HepG2 (cell line): ENCODE data around the gene PCSK2. TPM values are rescaled to one million over a fixed set of nuclear protein-coding genes. Genes with fewer than 3 reads are reported as not detected.

Source experiments
- ATAC-seq: fragments of 200-7000 bp; cut with Tn5 transposase; 3 replicates; pipeline ENCODE4 v1.9.1; 2020; ENCODE audit warnings: mild to moderate bottlenecking, moderate library complexity
- BruUV-seq: library from RNA; stranded (reverse); fragments of 400-500 nt; replicated peaks from 2 replicates; lab custom pipeline; 2021; lab: Mats Ljungman, UMichigan
- CTCF ChIA-PET: fragments of 300-600 bp; formaldehyde crosslinking; extraction: SDS; loops from one replicate; lab custom pipeline; 2021; ENCODE audit warnings: low total read pairs, inconsistent platforms, low intra/inter-chr PET ratio; lab: Yijun Ruan, JAX
- POLR2A ChIA-PET: fragments of 350-600 bp; sonication (Branson Sonifier 250); formaldehyde crosslinking; loops from one replicate; lab custom pipeline; 2020; ENCODE audit warnings: antibody characterized with exemption, inconsistent platforms; lab: Yijun Ruan, JAX
- DNase-seq: peaks from one replicate; pipeline ENCODE4 v3.0.0-alpha.2; 2015; ENCODE audit warnings: low spot score
- FAIRE-seq: peaks from 3 replicates; lab custom pipeline; 2011; peaks lifted over from hg19 to GRCh38; lab: Jason Lieb, UNC
- H2AFZ ChIP-seq: one replicate; pipeline ENCODE4 v1.6.1; 2011; ENCODE audit warnings: low read length, inconsistent platforms
- H3K27ac ChIP-seq: fragments of 300-600 bp; 3 replicates; pipeline ENCODE4 v1.8.0; 2011; ENCODE audit warnings: mixed run types, mild to moderate bottlenecking, mixed read lengths, low read length, inconsistent platforms; ENCODE audit not compliant: insufficient read depth; ENCODE audit errors: extremely low read length
- H3K27me3 ChIP-seq, 2 experiments: fragments of 200-600 bp in 1 of 2; 2 replicates in 1 of 2; 3 replicates in 1 of 2; pipeline versions ENCODE4 v1.6.0 to v1.8.0; 2011; ENCODE audit warnings: low read length in 2 of 2, mild to moderate bottlenecking in 2 of 2, moderate library complexity in 2 of 2, inconsistent platforms in 1 of 2; ENCODE audit not compliant: insufficient read depth in 2 of 2, control insufficient read depth in 1 of 2
- H3K36me3 ChIP-seq, 2 experiments: fragments of 200-600 bp in 1 of 2; replicated peaks in 1 of 2; 2 replicates in 1 of 2; 3 replicates in 1 of 2; pipeline versions ENCODE4 v1.5.1 to v1.8.0; 2011; ENCODE audit warnings: low read length in 2 of 2, inconsistent platforms in 1 of 2; ENCODE audit not compliant: insufficient read depth in 2 of 2, control insufficient read depth in 1 of 2
- H3K4me1 ChIP-seq: 2 replicates; pipeline ENCODE4 v1.5.1; 2012; ENCODE audit warnings: low read length, inconsistent platforms; ENCODE audit not compliant: insufficient read depth
- H3K4me2 ChIP-seq: 2 replicates; pipeline ENCODE4 v1.6.0; 2011; ENCODE audit warnings: low read depth, low read length, inconsistent platforms
- H3K4me3 ChIP-seq, 3 experiments: fragments of 200-600 bp in 1 of 3; sonication (generic), shearing (Covaris generic) in 1 of 3; replicated peaks in 1 of 3; 2 replicates each; pipeline ENCODE4 v1.5.1; 2011 to 2016; ENCODE audit warnings: low read length in 3 of 3, inconsistent platforms in 2 of 3, low read depth in 2 of 3, mild to moderate bottlenecking in 2 of 3, control low read depth in 1 of 3, mixed read lengths in 1 of 3; ENCODE audit not compliant: insufficient read depth in 1 of 3
- H3K79me2 ChIP-seq: one replicate; pipeline ENCODE4 v1.6.1; 2011; ENCODE audit warnings: low read length, inconsistent platforms; ENCODE audit not compliant: insufficient read depth
- H3K9ac ChIP-seq: 2 replicates; pipeline ENCODE4 v1.6.0; 2011; ENCODE audit warnings: mild to moderate bottlenecking, low read depth, low read length, inconsistent platforms; ENCODE audit not compliant: insufficient read depth
- H3K9me3 ChIP-seq: 2 replicates; pipeline ENCODE4 v1.5.1; 2012; ENCODE audit warnings: mild to moderate bottlenecking, low read length
- H4K20me1 ChIP-seq: 2 replicates; pipeline ENCODE4 v1.6.0; 2011; ENCODE audit warnings: inconsistent platforms, mild to moderate bottlenecking, low read length, moderate library complexity; ENCODE audit not compliant: insufficient read depth
- DMAP1 ChIP-seq: IDR thresholded peaks from 2 replicates; pipeline ENCODE4 v1.6.1; 2016
- EP300 ChIP-seq, 3 experiments: sonication (generic) in 1 of 3; formaldehyde crosslinking in 1 of 3; IDR thresholded peaks; 2 replicates each; pipeline versions ENCODE4 v1.5.1 to v1.6.1; 2011 to 2020; ENCODE audit warnings: low read depth in 2 of 3, low read length in 2 of 3, borderline replicate concordance in 1 of 3, improper control_type of control experiment in 1 of 3, mild to moderate bottlenecking in 1 of 3, missing genetic modification reagents in 1 of 3, moderate library complexity in 1 of 3
- FOXM1 ChIP-seq: sonication (generic); formaldehyde crosslinking; IDR thresholded peaks from 2 replicates; pipeline ENCODE4 v1.5.0; 2020; ENCODE audit warnings: missing genetic modification reagents
- JUN ChIP-seq: sonication (generic); formaldehyde crosslinking; IDR thresholded peaks from 2 replicates; pipeline ENCODE4 v1.4.0; 2020; ENCODE audit warnings: mild to moderate bottlenecking, missing genetic modification reagents
- RBAK ChIP-seq: sonication (generic); formaldehyde crosslinking; IDR thresholded peaks from 2 replicates; pipeline ENCODE4 v1.5.1; 2020; ENCODE audit warnings: mild to moderate bottlenecking, missing genetic modification reagents
- TOPORS ChIP-seq: sonication (generic); formaldehyde crosslinking; IDR thresholded peaks from 2 replicates; pipeline ENCODE4 v1.8.0; 2023; ENCODE audit warnings: mild to moderate bottlenecking, missing genetic modification reagents
- ZNF317 ChIP-seq: sonication (generic); formaldehyde crosslinking; IDR thresholded peaks from 2 replicates; pipeline ENCODE4 v1.5.0; 2020; ENCODE audit warnings: mild to moderate bottlenecking, missing genetic modification reagents
- ZNF414 ChIP-seq: sonication (generic); formaldehyde crosslinking; IDR thresholded peaks from 2 replicates; pipeline ENCODE4 v1.5.0; 2020; ENCODE audit warnings: missing genetic modification reagents
- ZNF503 ChIP-seq: sonication (generic); formaldehyde crosslinking; IDR thresholded peaks from 2 replicates; pipeline ENCODE4 v1.4.0; 2020; ENCODE audit warnings: missing genetic modification reagents
- WGBS: methylation state at CpG from one replicate; pipeline ENCODE4 v1.1.6; 2017; ENCODE audit warnings: low lambda C conversion rate; 5-methylcytosine and 5-hydroxymethylcytosine counted together
- in situ Hi-C: cut with HindIII; loops from 2 replicates; pipeline ENCODE4 v1.10.0; 2017; ENCODE audit warnings: low pct_unique_long_range_greater_than_20kb; ENCODE audit not compliant: extremely low pct_ligation_motif_present
- intact Hi-C: fragments of 100-400 bp; cut with micrococcal nuclease; formaldehyde crosslinking; loops from one replicate; pipeline ENCODE4 v1.10.0; 2022; ENCODE audit not compliant: unreplicated experiment
- polyA plus RNA-seq, 8 experiments: library from polyadenylated mRNA; depleted of rRNA in 3 of 8; stranded (reverse) in 7 of 8; unstranded in 1 of 8; fragments of >200 nt; fragmentation: Illumina TruSeq in 4 of 8; extraction: Trizol in 4 of 8; gene quantifications; 2 replicates each; pipeline versions ENCODE4 v1.2.1 to v1.2.3, GENCODE V29; 2011 to 2016; ENCODE audit warnings: low read depth in 4 of 8, missing spikeins in 1 of 8, mixed read lengths in 1 of 8; ENCODE audit not compliant: insufficient read depth in 1 of 8
- total RNA-seq, 5 experiments: library from RNA; depleted of rRNA; stranded (reverse); fragments of >200 nt; fragmentation: Illumina TruSeq; extraction: Trizol; gene quantifications; 2 replicates each; pipeline ENCODE4 v1.2.3, GENCODE V29; 2016; ENCODE audit warnings: low read depth in 1 of 5
- TF ChIP-seq, protein P1 (sequence below): sonication (generic); formaldehyde crosslinking; IDR thresholded peaks from 2 replicates; pipeline ENCODE4 v1.8.1; 2023; ENCODE audit warnings: mild to moderate bottlenecking, missing genetic modification reagents
- TF ChIP-seq, protein P2 (sequence below): sonication (generic); formaldehyde crosslinking; IDR thresholded peaks from 2 replicates; pipeline ENCODE4 v1.5.1; 2020; ENCODE audit warnings: missing genetic modification reagents, mild to moderate bottlenecking, borderline replicate concordance

PCSK2 gene
- total and polyA plus RNA-seq, 2 of the 13 experiments (the other 11 are each of a cell fraction or from before 2014, with no cell fraction given): not detected

GRCh38 chr20:17304774-17305173 is 77.9 kb downstream of the PCSK2 start (continued):
- TF ChIP-seq, protein P1, sequence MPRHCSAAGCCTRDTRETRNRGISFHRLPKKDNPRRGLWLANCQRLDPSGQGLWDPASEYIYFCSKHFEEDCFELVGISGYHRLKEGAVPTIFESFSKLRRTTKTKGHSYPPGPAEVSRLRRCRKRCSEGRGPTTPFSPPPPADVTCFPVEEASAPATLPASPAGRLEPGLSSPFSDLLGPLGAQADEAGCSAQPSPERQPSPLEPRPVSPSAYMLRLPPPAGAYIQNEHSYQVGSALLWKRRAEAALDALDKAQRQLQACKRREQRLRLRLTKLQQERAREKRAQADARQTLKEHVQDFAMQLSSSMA: no peak
- TF ChIP-seq FOXM1: no peak

GRCh38 chr20:17306427-17306826 is 79.6 kb downstream of the PCSK2 start:
- POLR2A ChIA-PET: no interaction called here
- CTCF ChIA-PET: no interaction called here
- H3K36me3 ChIP-seq: no peaks in the 10 kb centered on the region

More at GRCh38 chr20:17306427-17306826, 79.6 kb downstream of the PCSK2 start:
- WGBS: 19% methylated on average over 4 of the region's 4 CpGs
- TF ChIP-seq RBAK: no peak
- TF ChIP-seq, protein P2, sequence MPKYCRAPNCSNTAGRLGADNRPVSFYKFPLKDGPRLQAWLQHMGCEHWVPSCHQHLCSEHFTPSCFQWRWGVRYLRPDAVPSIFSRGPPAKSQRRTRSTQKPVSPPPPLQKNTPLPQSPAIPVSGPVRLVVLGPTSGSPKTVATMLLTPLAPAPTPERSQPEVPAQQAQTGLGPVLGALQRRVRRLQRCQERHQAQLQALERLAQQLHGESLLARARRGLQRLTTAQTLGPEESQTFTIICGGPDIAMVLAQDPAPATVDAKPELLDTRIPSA (CRISPR knock-in tag): no peak
- no peak for TF ChIP-seq ZNF503 (CRISPR knock-in tag)
- no peak for TF ChIP-seq JUN (CRISPR knock-in tag)
- TF ChIP-seq EP300 (IDR thresholded peaks at IDR 0.05; ENCODE audit: low read depth in 2 of 2, low read length in 2 of 2): no peak
- no peak for TF ChIP-seq EP300 (CRISPR knock-in tag; IDR thresholded peaks at IDR 0.05; ENCODE audit: borderline replicate concordance)
- TF ChIP-seq ZNF317 (CRISPR knock-in tag): no peak
- no peak for TF ChIP-seq TOPORS (CRISPR knock-in tag)
- no peak for TF ChIP-seq DMAP1 (CRISPR knock-in tag)
- TF ChIP-seq ZNF414 (CRISPR knock-in tag): no peak
- Histone ChIP-seq H3K79me2 (no peaks in the 10 kb centered on the region), H2AFZ (no peak overlapping the region), H3K4me3 (no peak overlapping the region), H3K4me2 (no peak overlapping the region), H3K4me1 (no peaks in the 10 kb centered on the region), H3K27me3 (no peaks in the 10 kb centered on the region), H4K20me1 (no peaks in the 10 kb centered on the region), H3K9me3 (no peaks in the 10 kb centered on the region), H3K27ac (no peak overlapping the region), H3K9ac (no peak overlapping the region)
- ATAC-seq: no peak
- intact Hi-C loops (no loop called here), in situ Hi-C loops (no loop called here)
- BruUV-seq: no TSS peak
- no peak for DNase-seq
- no peak for FAIRE-seq
